Measurements from ENCODE around the gene ACTR3C.

ACTR3C gene

DNA sequence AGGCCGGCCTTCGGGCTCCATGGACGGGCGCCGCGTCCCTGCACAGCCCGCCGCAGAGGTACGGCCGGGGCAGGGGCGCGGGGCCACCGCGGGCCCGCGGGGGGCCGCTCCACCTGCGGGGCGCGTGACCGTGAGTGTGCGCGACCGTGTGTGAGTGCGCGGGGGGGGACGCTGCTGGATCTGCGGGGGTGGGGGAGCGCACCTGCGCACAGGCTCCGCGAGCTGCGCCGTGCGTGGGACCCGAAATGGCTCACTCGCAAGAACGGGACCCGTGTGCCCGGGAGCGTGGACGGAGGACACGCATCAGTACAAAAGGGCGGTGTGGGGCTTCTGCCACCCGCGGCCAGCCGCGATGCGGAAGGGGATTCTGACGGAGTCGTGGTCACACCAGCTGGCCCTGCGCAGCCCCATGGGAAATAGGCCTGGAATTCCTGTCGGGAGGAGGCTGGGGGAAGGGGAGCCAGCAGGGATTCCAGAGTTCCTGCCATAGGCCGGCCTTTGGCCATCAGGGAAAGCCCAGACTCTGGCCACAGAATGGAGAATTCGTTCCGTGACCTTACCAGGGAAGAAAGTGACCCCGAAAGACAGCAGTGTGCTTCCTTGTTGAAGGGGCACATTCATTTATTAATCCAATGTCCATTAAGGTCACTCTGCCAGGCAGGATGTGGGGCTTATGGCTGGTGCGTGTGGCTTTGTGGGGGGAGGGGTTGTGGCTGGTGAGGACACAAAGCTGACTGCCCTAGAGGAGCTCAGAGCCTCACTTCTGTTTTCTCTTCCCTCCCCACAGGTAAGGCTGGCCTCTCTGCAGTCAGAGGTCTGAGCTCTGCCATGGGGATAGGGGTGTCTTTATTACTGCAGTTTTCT lies 45.8 kb upstream of the ACTR3C start:
- Histone ChIP-seq H3K9me3 (ENCODE audit: insufficient read depth, low read length) (no peaks in the 10 kb centered on the region), H3F3A (ENCODE audit: insufficient read depth) (peaks cover 11% of the 10 kb centered on the region; the same call in 1 of the 2 replicates), H4K20me1 (ENCODE audit: low read depth, low read length) (no peaks in the 10 kb centered on the region), H3K36me3 (ENCODE audit: low read length) (no peaks in the 10 kb centered on the region), H3K27ac (ENCODE audit: low read depth, low read length) (0 out of 2 replicates have a peak overlapping the region, but pooled peaks have one; percentile 58), H3K9ac (ENCODE audit: low read length) (peak overlapping the region; percentile 58), H3K27me3 (ENCODE audit: low read length) (no peaks in the 10 kb centered on the region), H3K9me2 (replicated peaks; ENCODE audit: insufficient read depth, low read length) (no peaks in the 10 kb centered on the region), H3K79me2 (ENCODE audit: insufficient read depth, low read length) (no peaks in the 10 kb centered on the region), H3K4me2 (ENCODE audit: low read depth, low read length, poor library complexity, severe bottlenecking) (peak overlapping the region; percentile 73), H2AFZ (ENCODE audit: low read depth, low read length, severe bottlenecking) (no peak overlapping the region), H3K4me3 (ENCODE audit: insufficient read depth, low read length, poor library complexity, severe bottlenecking) (peak overlapping the region; percentile 58)
- no peak for TF ChIP-seq EZH2phosphoT487 (conservative IDR thresholded peaks at IDR 0.05; ENCODE audit: low read length)
- TF ChIP-seq, protein P1, sequence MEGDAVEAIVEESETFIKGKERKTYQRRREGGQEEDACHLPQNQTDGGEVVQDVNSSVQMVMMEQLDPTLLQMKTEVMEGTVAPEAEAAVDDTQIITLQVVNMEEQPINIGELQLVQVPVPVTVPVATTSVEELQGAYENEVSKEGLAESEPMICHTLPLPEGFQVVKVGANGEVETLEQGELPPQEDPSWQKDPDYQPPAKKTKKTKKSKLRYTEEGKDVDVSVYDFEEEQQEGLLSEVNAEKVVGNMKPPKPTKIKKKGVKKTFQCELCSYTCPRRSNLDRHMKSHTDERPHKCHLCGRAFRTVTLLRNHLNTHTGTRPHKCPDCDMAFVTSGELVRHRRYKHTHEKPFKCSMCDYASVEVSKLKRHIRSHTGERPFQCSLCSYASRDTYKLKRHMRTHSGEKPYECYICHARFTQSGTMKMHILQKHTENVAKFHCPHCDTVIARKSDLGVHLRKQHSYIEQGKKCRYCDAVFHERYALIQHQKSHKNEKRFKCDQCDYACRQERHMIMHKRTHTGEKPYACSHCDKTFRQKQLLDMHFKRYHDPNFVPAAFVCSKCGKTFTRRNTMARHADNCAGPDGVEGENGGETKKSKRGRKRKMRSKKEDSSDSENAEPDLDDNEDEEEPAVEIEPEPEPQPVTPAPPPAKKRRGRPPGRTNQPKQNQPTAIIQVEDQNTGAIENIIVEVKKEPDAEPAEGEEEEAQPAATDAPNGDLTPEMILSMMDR (IDR thresholded peaks at IDR 0.05; ENCODE audit: insufficient read depth, low read length, poor library complexity, severe bottlenecking): no peak

DNA sequence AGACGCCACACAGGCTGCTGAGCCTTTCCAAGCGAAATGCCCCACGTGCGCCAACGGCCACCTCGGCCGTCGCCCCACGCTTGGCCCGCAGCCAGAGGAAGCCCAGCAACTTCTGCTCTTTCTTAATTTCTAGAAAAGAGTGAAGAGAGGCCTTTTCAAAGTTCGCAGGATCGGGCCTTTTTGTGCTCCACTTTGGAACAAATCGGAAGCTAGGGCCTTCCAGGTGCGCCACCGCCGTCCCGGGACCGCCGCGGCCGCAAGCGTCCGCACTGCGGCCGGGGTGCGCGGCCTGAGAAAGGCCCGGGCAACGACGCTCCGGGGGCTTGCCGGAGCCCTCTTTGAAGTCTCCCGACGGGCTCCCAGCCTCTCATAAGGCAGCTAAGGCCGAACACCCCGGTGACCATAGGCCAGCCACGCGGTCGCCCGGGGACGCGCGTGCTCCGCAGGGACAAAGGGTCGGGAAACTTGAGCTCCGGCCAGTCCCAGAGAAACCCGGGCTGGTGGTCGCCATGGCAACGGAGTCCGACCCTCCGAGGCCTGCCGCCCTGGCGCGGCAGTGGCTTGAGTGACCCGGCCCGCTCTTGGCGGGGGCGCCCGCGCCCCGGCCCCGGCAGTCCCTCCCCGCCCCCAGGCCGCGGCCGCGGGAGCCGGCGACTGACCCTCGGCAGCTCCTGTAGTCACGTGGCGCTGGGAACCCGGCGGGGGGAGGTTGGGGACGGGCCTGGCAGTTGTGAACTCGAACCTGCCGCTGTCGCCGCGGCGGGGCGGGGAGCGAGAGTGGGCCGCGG lies 44.9 kb upstream of the ACTR3C start, which contains the start of gene REPIN1:
Gene REPIN1 (plus strand): TSS at position 727 of the 788 bp plus-strand sequence. CDS start 890 bp downstream, outside the sequence.
- H4K20me1 ChIP-seq (ENCODE audit: low read depth, low read length): no peaks in the 10 kb centered on the region
- no peaks in the 10 kb centered on the region for H3K9me2 ChIP-seq (replicated peaks; ENCODE audit: insufficient read depth, low read length)
- peak within 1 kb of the TSS; percentile 58 for H3K9ac ChIP-seq (ENCODE audit: low read length)
- H3K27me3 ChIP-seq (ENCODE audit: low read length): no peaks in the 10 kb centered on the region
- H2AFZ ChIP-seq (ENCODE audit: low read depth, low read length, severe bottlenecking): peak within 1 kb of the TSS; percentile 57
- H3K9me3 ChIP-seq (ENCODE audit: insufficient read depth, low read length): no peaks in the 10 kb centered on the region
- peak within 1 kb of the TSS; percentile 58 for H3K27ac ChIP-seq (ENCODE audit: low read depth, low read length)
- no peaks in the 10 kb centered on the region for H3K36me3 ChIP-seq (ENCODE audit: low read length)
- peak within 1 kb of the TSS; percentile 73 for H3K4me2 ChIP-seq (ENCODE audit: low read depth, low read length, poor library complexity, severe bottlenecking)
- H3K79me2 ChIP-seq (ENCODE audit: insufficient read depth, low read length): no peaks in the 10 kb centered on the region
- TF ChIP-seq EZH2phosphoT487 (conservative IDR thresholded peaks at IDR 0.05; ENCODE audit: low read length): no peak
- TF ChIP-seq, protein P1 (IDR thresholded peaks at IDR 0.05; ENCODE audit: insufficient read depth, low read length, poor library complexity, severe bottlenecking): no peak
- H3K4me3 ChIP-seq (ENCODE audit: insufficient read depth, low read length, poor library complexity, severe bottlenecking): peak within 1 kb of the TSS; percentile 58
- H3F3A ChIP-seq (ENCODE audit: insufficient read depth): peaks cover 11% of the 10 kb centered on the region; the same call in 1 of the 2 replicates

DNA sequence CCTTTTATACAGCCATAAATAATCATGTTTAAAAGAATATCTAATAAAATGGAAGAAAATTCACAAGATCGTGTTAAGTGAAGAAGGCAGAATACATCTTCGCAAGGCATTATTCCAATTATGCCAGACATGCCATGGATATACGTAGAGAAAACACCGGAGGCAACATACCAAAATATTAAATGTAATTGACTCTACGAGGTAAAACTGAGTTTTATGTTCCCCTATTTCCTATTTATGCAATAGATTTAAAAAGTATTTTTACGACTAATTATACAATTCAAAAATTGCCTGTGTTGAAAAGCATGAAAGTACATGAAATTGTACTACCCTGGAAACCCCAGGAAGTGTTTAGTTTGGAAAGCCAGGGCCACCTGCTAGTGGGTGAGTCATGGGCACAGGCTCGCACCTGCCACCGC lies 44.3 kb upstream of the ACTR3C start:
- H3K4me3 ChIP-seq (ENCODE audit: insufficient read depth, low read length, poor library complexity, severe bottlenecking): peak overlapping the region; percentile 58
- peak overlapping the region; percentile 73 for H3K4me2 ChIP-seq (ENCODE audit: low read depth, low read length, poor library complexity, severe bottlenecking)

More for the DNA sequence above, 44.3 kb upstream of the ACTR3C start:
- TF ChIP-seq EZH2phosphoT487 (conservative IDR thresholded peaks at IDR 0.05; ENCODE audit: low read length): no peak
- TF ChIP-seq, protein P1 (IDR thresholded peaks at IDR 0.05; ENCODE audit: insufficient read depth, low read length, poor library complexity, severe bottlenecking): no peak
- H3K36me3 ChIP-seq (ENCODE audit: low read length): no peaks in the 10 kb centered on the region
- H4K20me1 ChIP-seq (ENCODE audit: low read depth, low read length): no peaks in the 10 kb centered on the region
- H3K9me2 ChIP-seq (replicated peaks; ENCODE audit: insufficient read depth, low read length): no peaks in the 10 kb centered on the region
- peak overlapping the region; percentile 37 for H3K27ac ChIP-seq (ENCODE audit: low read depth, low read length)
- H3K9me3 ChIP-seq (ENCODE audit: insufficient read depth, low read length): no peaks in the 10 kb centered on the region
- peak overlapping the region; percentile 57 for H2AFZ ChIP-seq (ENCODE audit: low read depth, low read length, severe bottlenecking)
- H3K79me2 ChIP-seq (ENCODE audit: insufficient read depth, low read length): no peaks in the 10 kb centered on the region
- H3K9ac ChIP-seq (ENCODE audit: low read length): no peak overlapping the region
- peaks cover 11% of the 10 kb centered on the region; the same call in 1 of the 2 replicates for H3F3A ChIP-seq (ENCODE audit: insufficient read depth)
- H3K27me3 ChIP-seq (ENCODE audit: low read length): no peaks in the 10 kb centered on the region

Data from SU-DHL-6 (cell line).